GM13977 (cell line): Measurements from ENCODE around the gene C12orf57.
A peak's percentile ranks its signal among the peaks of the same experiment; 100 is the strongest.

Source experiments
- DNase-seq: peaks from one replicate; pipeline ENCODE4 v3.0.0; 2012; ENCODE audit warnings: low spot score
- CTCF ChIP-seq: IDR thresholded peaks from 2 replicates; pipeline ENCODE4 v1.5.1; 2012; ENCODE audit warnings: mild to moderate bottlenecking, control low read depth; ENCODE audit not compliant: insufficient read depth; ENCODE audit errors: extremely low read depth, missing control alignments
- in situ Hi-C: fragments of 300-500 bp; cut with MboI; formaldehyde crosslinking; loops from one replicate; pipeline ENCODE4 v1.12.0; 2022; ENCODE audit warnings: low sequenced_read_pairs, low pct_unique_long_range_greater_than_20kb, mixed read lengths, inconsistent platforms; ENCODE audit not compliant: unreplicated experiment

C12orf57 gene

GRCh38 chr12:6914246-6914946, 29.4 kb upstream of the C12orf57 start, which contains the start of gene ENO2:
ENO2 (plus strand) TSS chr12:6914580; CDS start chr12:6915833, 1,253 bp downstream.
- DNase-seq = peak; percentile 91
- in situ Hi-C loops = no loop called here
- TF ChIP-seq CTCF = no peak

- peak; percentile 69 for DNase-seq
- in situ Hi-C loops = no loop called here
Measured at GRCh38 chr12:6914947-6915788, 28.7 kb upstream of the C12orf57 start.

GRCh38 chr12:6915789-6916285, 28.0 kb upstream of the C12orf57 start:
- in situ Hi-C loops = no loop called here
- no peak for TF ChIP-seq CTCF
- DNase-seq = no peak

More at GRCh38 chr12:6914947-6915788, 28.7 kb upstream of the C12orf57 start:
- no peak for TF ChIP-seq CTCF

GRCh38 chr12:6916426-6917200, 27.2 kb upstream of the C12orf57 start:
- no peak for TF ChIP-seq CTCF
- in situ Hi-C loops = no loop called here
- DNase-seq = no peak

- in situ Hi-C loops = no loop called here
- TF ChIP-seq CTCF = no peak
- DNase-seq = no peak
Measured at GRCh38 chr12:6917491-6918231, 26.2 kb upstream of the C12orf57 start.
